DOHH2 (cell line): ENCODE data around the gene CDK13.

Source experiments
- CTCF ChIP-seq: fragments of 200-600 bp; sonication (generic); IDR thresholded peaks from one replicate; pipeline ENCODE4 v1.5.1; 2014; ENCODE audit warnings: antibody characterized with exemption, mild to moderate bottlenecking, low read depth, low read length; ENCODE audit not compliant: poor library complexity, severe bottlenecking
- EZH2phosphoT487 ChIP-seq: fragments of 200-600 bp; sonication (generic); IDR thresholded peaks from 2 replicates; pipeline ENCODE4 v1.6.1; 2017; ENCODE audit warnings: borderline replicate concordance, mild to moderate bottlenecking, antibody characterized with exemption, low read length, moderate library complexity, mixed read lengths

- TF ChIP-seq CTCF (no peak), EZH2phosphoT487 (no peak)
These were observed 41.1 kb upstream of the CDK13 start for GRCh38 chr7:39908973-39909372.
